B cell (primary cell): ENCODE measurements around the gene AKR1C3. TPM values are rescaled to one million over a fixed set of nuclear protein-coding genes. Genes with fewer than 3 reads are reported as not detected.

Source experiments
- ATAC-seq: fragments of 200-7000 bp; cut with Tn5 transposase; one replicate; pipeline ENCODE4 v1.10.0; 2021; ENCODE audit warnings: low read depth, mild to moderate bottlenecking, moderate number of reproducible peaks, moderate library complexity
- CTCF ChIA-PET: fragments of 350-600 bp; sonication (Branson Sonifier 250); formaldehyde crosslinking; loops from one replicate; lab custom pipeline; 2021; ENCODE audit warnings: antibody characterized with exemption, inconsistent platforms; lab: Charles Lee
- POLR2A ChIA-PET: fragments of 350-600 bp; sonication (Branson Sonifier 250); formaldehyde crosslinking; loops from one replicate; lab custom pipeline; 2021; ENCODE audit warnings: antibody characterized with exemption; lab: Charles Lee
- DNase-seq: peaks from one replicate; pipeline ENCODE4 v3.0.0; 2013
- H2AFZ ChIP-seq: 2 replicates; pipeline ENCODE4 v1.6.1; 2012; ENCODE audit warnings: mild to moderate bottlenecking, low read depth, low read length; ENCODE audit not compliant: insufficient read depth, poor library complexity, severe bottlenecking
- H3K27ac ChIP-seq, 2 donors: 1 replicate in 1 of 2; 2 replicates in 1 of 2; pipeline ENCODE4 v1.5.1; 2012 to 2013; ENCODE audit warnings: low read length in 2 of 2, mild to moderate bottlenecking in 2 of 2, moderate library complexity in 1 of 2
- H3K27me3 ChIP-seq, 4 experiments: fragments of 200-600 bp in 1 of 4; sonication (generic) in 1 of 4; replicated peaks in 1 of 4; 1 replicate in 2 of 4; 2 replicates in 2 of 4; pipeline versions ENCODE4 v1.6.1 to v1.7.0; 2013 to 2016; ENCODE audit warnings: low read length in 3 of 4, mild to moderate bottlenecking in 2 of 4, mixed read lengths in 1 of 4, moderate library complexity in 1 of 4; ENCODE audit not compliant: insufficient read depth in 4 of 4, control insufficient read depth in 3 of 4; ENCODE audit errors: control extremely low read depth in 1 of 4
- H3K36me3 ChIP-seq, 2 experiments: replicated peaks in 1 of 2; 1 replicate in 1 of 2; 2 replicates in 1 of 2; pipeline versions ENCODE4 v1.6.1 to v1.7.1; 2013; ENCODE audit warnings: low read length in 1 of 2; ENCODE audit not compliant: insufficient read depth in 2 of 2, control insufficient read depth in 1 of 2; ENCODE audit errors: control extremely low read depth in 1 of 2, extremely low read depth in 1 of 2
- H3K4me1 ChIP-seq, 2 donors: fragments of 200-600 bp in 1 of 2; sonication (generic) in 1 of 2; 1 replicate in 1 of 2; 2 replicates in 1 of 2; pipeline versions ENCODE4 v1.5.1 to v1.6.1; 2013 to 2017; ENCODE audit warnings: low read length in 2 of 2; ENCODE audit not compliant: control insufficient read depth in 2 of 2, insufficient read depth in 2 of 2
- H3K4me2 ChIP-seq: replicated peaks from 2 replicates; pipeline ENCODE3; 2012; ENCODE audit warnings: mild to moderate bottlenecking, low read depth, low read length; ENCODE audit not compliant: poor library complexity, severe bottlenecking
- H3K4me3 ChIP-seq, 5 experiments: fragments of 200-600 bp in 1 of 5; sonication (generic) in 1 of 5; 1 replicate in 3 of 5; 2 replicates in 2 of 5; pipeline versions ENCODE4 v1.5.1 to v1.7.0; 2011 to 2016; ENCODE audit warnings: low read length in 4 of 5, mild to moderate bottlenecking in 4 of 5, low read depth in 2 of 5, control low read depth in 1 of 5, moderate library complexity in 1 of 5; ENCODE audit not compliant: insufficient read depth in 1 of 5; ENCODE audit errors: control extremely low read depth in 1 of 5, extremely low read depth in 1 of 5
- H3K79me2 ChIP-seq: fragments of 200-600 bp; sonication (generic); one replicate; pipeline ENCODE4 v1.6.0; 2016; ENCODE audit warnings: low read length; ENCODE audit not compliant: control insufficient read depth, insufficient read depth
- H3K9ac ChIP-seq: fragments of 200-600 bp; sonication (generic); 2 replicates; pipeline ENCODE4 v1.6.1; 2017; ENCODE audit warnings: mild to moderate bottlenecking, low read length, moderate library complexity
- H3K9me3 ChIP-seq, 3 donors: one replicate each; pipeline versions ENCODE4 v1.6.1 to v1.7.1; 2013; ENCODE audit warnings: low read length in 2 of 3; ENCODE audit not compliant: control insufficient read depth in 2 of 3, insufficient read depth in 1 of 3; ENCODE audit errors: control extremely low read depth in 1 of 3
- H4K20me1 ChIP-seq: 2 replicates; pipeline ENCODE4 v1.6.0; 2012; ENCODE audit warnings: mild to moderate bottlenecking, low read length; ENCODE audit not compliant: insufficient read depth, control insufficient read depth, poor library complexity, severe bottlenecking
- H3K27ac Mint-ChIP-seq: one replicate; pipeline ENCODE4 v1.8.0; 2021; ENCODE audit warnings: mixed read lengths
- H3K27me3 Mint-ChIP-seq: one replicate; pipeline ENCODE4 v1.8.0; 2021; ENCODE audit warnings: mixed read lengths
- H3K4me1 Mint-ChIP-seq: one replicate; pipeline ENCODE4 v1.8.0; 2021; ENCODE audit warnings: mixed read lengths
- H3K4me3 Mint-ChIP-seq: one replicate; pipeline ENCODE4 v1.8.0; 2021; ENCODE audit warnings: mixed read lengths
- H3K9me3 Mint-ChIP-seq: one replicate; pipeline ENCODE4 v1.8.0; 2022; ENCODE audit warnings: mixed read lengths; ENCODE audit not compliant: insufficient read depth
- EZH2 ChIP-seq: IDR thresholded peaks from 2 replicates; pipeline ENCODE4 v1.6.1; 2012; ENCODE audit warnings: borderline replicate concordance, low read depth, mild to moderate bottlenecking, moderate library complexity, low read length; ENCODE audit not compliant: insufficient read depth, poor library complexity, severe bottlenecking
- WGBS: methylation state at CpG from one replicate; pipeline ENCODE4 v1.1.5; 2013; ENCODE audit warnings: missing lambda C conversion rate; ENCODE audit not compliant: insufficient coverage; 5-methylcytosine and 5-hydroxymethylcytosine counted together
- intact Hi-C: fragments of 100-400 bp; cut with micrococcal nuclease; formaldehyde crosslinking; loops from one replicate; pipeline ENCODE4 v1.10.0; 2022
- polyA plus RNA-seq: library from polyadenylated mRNA; depleted of rRNA; stranded (reverse); fragments of >200 nt; gene quantifications from 2 replicates; pipeline ENCODE4 v1.2.3, GENCODE V29; 2012
- total RNA-seq, 2 donors: library from RNA; stranded (reverse); fragments of 120-200 nt in 1 of 2; gene quantifications; 1 replicate in 1 of 2; 2 replicates in 1 of 2; pipeline versions ENCODE4 v1.2.3 to v1.2.4, GENCODE V29; 2013 to 2022
- TF ChIP-seq, protein P1 (sequence below): fragments of 200-600 bp; IDR thresholded peaks from one replicate; pipeline ENCODE4 v1.8.0; 2022; ENCODE audit warnings: antibody characterized with exemption, mild to moderate bottlenecking

Gene AKR1C3
- total and polyA plus RNA-seq, 2 donors (not counting 1 experiment from before 2014, with no cell fraction given): 0.28 to 0.62 TPM

DNA sequence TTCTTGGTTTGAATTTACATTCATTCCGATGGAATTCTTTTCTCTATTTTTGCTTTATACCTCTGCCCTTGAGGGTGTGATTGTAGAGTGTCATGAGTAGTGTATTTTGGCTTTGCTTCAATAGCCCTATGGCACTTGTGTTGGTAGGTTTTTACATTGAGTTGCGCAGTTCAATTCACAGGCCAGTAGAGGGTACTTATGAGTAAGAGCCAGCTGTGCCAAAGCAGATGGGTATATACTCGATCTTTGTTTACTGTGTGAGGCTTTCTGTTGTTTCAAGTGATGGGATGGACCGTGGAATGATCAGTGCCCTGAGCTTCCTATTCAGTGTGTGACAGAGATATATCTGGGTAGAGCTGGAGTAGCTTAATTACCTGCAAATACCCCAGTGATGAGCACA, 4.3 kb upstream of the AKR1C3 start:
- Histone ChIP-seq H3K4me1 (peaks cover 0 to 5% of the 10 kb centered on the region in 2 donors), H3K4me3 (no peak overlapping the region), H3K9me3 (peaks cover 0 to 3% (median 0%) of the 10 kb centered on the region in 3 donors), H4K20me1 (no peaks in the 10 kb centered on the region), H2AFZ (no peak overlapping the region), H3K9ac (no peak overlapping the region), H3K27ac (no peak overlapping the region), H3K27me3 (no peaks in the 10 kb centered on the region), H3K79me2 (no peaks in the 10 kb centered on the region), H3K4me2 (no peak overlapping the region), H3K36me3 (no peaks in the 10 kb centered on the region)
- POLR2A ChIA-PET: no interaction called here
- H3K4me1 Mint-ChIP-seq: no peaks in the 10 kb centered on the region
- DNase-seq (no peak), ATAC-seq (no peak)
- CTCF ChIA-PET: no interaction called here
- peaks cover 3% of the 10 kb centered on the region for H3K27me3 Mint-ChIP-seq
- intact Hi-C loops: no loop called here
- TF ChIP-seq, protein P1, sequence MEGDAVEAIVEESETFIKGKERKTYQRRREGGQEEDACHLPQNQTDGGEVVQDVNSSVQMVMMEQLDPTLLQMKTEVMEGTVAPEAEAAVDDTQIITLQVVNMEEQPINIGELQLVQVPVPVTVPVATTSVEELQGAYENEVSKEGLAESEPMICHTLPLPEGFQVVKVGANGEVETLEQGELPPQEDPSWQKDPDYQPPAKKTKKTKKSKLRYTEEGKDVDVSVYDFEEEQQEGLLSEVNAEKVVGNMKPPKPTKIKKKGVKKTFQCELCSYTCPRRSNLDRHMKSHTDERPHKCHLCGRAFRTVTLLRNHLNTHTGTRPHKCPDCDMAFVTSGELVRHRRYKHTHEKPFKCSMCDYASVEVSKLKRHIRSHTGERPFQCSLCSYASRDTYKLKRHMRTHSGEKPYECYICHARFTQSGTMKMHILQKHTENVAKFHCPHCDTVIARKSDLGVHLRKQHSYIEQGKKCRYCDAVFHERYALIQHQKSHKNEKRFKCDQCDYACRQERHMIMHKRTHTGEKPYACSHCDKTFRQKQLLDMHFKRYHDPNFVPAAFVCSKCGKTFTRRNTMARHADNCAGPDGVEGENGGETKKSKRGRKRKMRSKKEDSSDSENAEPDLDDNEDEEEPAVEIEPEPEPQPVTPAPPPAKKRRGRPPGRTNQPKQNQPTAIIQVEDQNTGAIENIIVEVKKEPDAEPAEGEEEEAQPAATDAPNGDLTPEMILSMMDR: no peak
- no peak for TF ChIP-seq EZH2
- no peak overlapping the region for H3K27ac Mint-ChIP-seq
- WGBS: 54% methylated on average over 3 of the region's 4 CpGs
- no peak overlapping the region for H3K4me3 Mint-ChIP-seq
- peaks cover 3% of the 10 kb centered on the region for H3K9me3 Mint-ChIP-seq

DNA sequence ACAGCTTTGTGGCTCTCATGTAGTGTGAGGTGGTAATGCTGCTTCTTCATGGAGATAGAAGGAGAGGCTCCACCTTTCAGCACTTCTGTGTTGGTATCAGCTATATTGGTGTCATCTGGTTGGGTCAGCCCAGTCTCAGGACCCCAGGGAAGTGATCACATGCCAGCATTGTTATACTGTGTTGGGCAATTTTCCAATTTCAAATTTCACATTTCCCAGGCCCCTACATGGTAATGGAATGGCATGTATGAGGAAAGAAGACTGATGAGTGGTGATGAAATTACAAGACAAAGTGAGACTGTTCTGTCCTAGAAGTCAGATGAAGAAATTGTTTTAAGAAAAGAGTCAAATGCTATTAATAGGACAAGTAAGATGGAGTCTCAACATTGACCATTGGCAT, 3.7 kb upstream of the AKR1C3 start:
- no peak overlapping the region for H3K4me2 ChIP-seq
- peaks cover 3% of the 10 kb centered on the region for H3K27me3 Mint-ChIP-seq
- H4K20me1 ChIP-seq: no peaks in the 10 kb centered on the region
- H3K9ac ChIP-seq: no peak overlapping the region
- peaks cover 0 to 3% (median 0%) of the 10 kb centered on the region in 3 donors for H3K9me3 ChIP-seq
- no peaks in the 10 kb centered on the region for H3K36me3 ChIP-seq
- H3K79me2 ChIP-seq: no peaks in the 10 kb centered on the region
- ATAC-seq (no peak), DNase-seq (no peak)
- H3K27ac Mint-ChIP-seq: no peak overlapping the region
- H3K4me1 ChIP-seq: peaks cover 0 to 5% of the 10 kb centered on the region in 2 donors
- peaks cover 3% of the 10 kb centered on the region for H3K9me3 Mint-ChIP-seq
- H3K4me3 Mint-ChIP-seq: no peak overlapping the region
- ChIA-PET POLR2A (no interaction called here), CTCF (no interaction called here)
- no peak overlapping the region for H3K27ac ChIP-seq
- no peak overlapping the region for H3K4me3 ChIP-seq
- no peak overlapping the region for H2AFZ ChIP-seq
- no peaks in the 10 kb centered on the region for H3K4me1 Mint-ChIP-seq
- TF ChIP-seq EZH2: no peak
- TF ChIP-seq, protein P1: no peak
- H3K27me3 ChIP-seq: no peaks in the 10 kb centered on the region
- intact Hi-C loops: no loop called here
